SH-SY5Y (cell line): Measurements from ENCODE around the gene CEBPG.

Experiments
- GATA2 ChIP-seq: IDR thresholded peaks from 2 replicates; pipeline ENCODE4 v1.6.1; 2011; ENCODE audit warnings: mild to moderate bottlenecking, low read depth, low read length
- GATA3 ChIP-seq: IDR thresholded peaks from 2 replicates; pipeline ENCODE4 v1.6.1; 2011; ENCODE audit warnings: low read depth, mild to moderate bottlenecking, low read length, moderate library complexity

The CEBPG gene

GRCh38 chr19:33384983-33385382 lies 11.5 kb downstream of the CEBPG start:
- TF ChIP-seq GATA2, result no peak
- no peak for TF ChIP-seq GATA3

GRCh38 chr19:33385956-33386355 lies 12.4 kb downstream of the CEBPG start:
- TF ChIP-seq GATA2 (no peak), GATA3 (no peak)

- no peak for TF ChIP-seq GATA2
- TF ChIP-seq GATA3, result no peak
Observed at GRCh38 chr19:33386361-33386858, 12.9 kb downstream of the CEBPG start.

GRCh38 chr19:33387351-33388230 lies 14.1 kb downstream of the CEBPG start:
- TF ChIP-seq GATA3 (no peak), GATA2 (no peak)

GRCh38 chr19:33388231-33388724 lies 14.8 kb downstream of the CEBPG start:
- no peak for TF ChIP-seq GATA3
- no peak for TF ChIP-seq GATA2

GRCh38 chr19:33388725-33389420 lies 15.4 kb downstream of the CEBPG start:
- no peak for TF ChIP-seq GATA3
- TF ChIP-seq GATA2, result no peak

GRCh38 chr19:33389421-33390100 lies 16.1 kb downstream of the CEBPG start:
- TF ChIP-seq GATA2, result no peak
- TF ChIP-seq GATA3, result no peak

- TF ChIP-seq GATA2 (no peak), GATA3 (no peak)
Observed at GRCh38 chr19:33390101-33390907, 16.8 kb downstream of the CEBPG start.

- no peak for TF ChIP-seq GATA3
- TF ChIP-seq GATA2, result no peak
Observed at GRCh38 chr19:33390908-33391630, 17.6 kb downstream of the CEBPG start.

- no peak for TF ChIP-seq GATA2
- TF ChIP-seq GATA3, result no peak
Observed at GRCh38 chr19:33391631-33392249, 18.2 kb downstream of the CEBPG start.

GRCh38 chr19:33392341-33393285 lies 19.1 kb downstream of the CEBPG start:
- TF ChIP-seq GATA3 (no peak), GATA2 (no peak)
